SK-N-SH treated with all-trans-retinoic acid at 6 μM for 48 hours (cell line): ENCODE measurements around the gene C1orf105.

Experiments used
- ATAC-seq: fragments of 200-7000 bp; cut with Tn5 transposase; 3 replicates; pipeline ENCODE4 v1.9.1; 2020; ENCODE audit warnings: mild to moderate bottlenecking, moderate library complexity
- BACH2 ChIP-seq: fragments of 250-450 bp; sonication (Bioruptor Pico); IDR thresholded peaks from 2 replicates; pipeline ENCODE4 v1.9.0; 2021; ENCODE audit warnings: mild to moderate bottlenecking, borderline replicate concordance
- CREB5 ChIP-seq: fragments of 250-450 bp; sonication (Bioruptor Pico); IDR thresholded peaks from 2 replicates; pipeline ENCODE4 v1.5.1; 2020; ENCODE audit warnings: low read depth, mild to moderate bottlenecking, moderate library complexity
- CSDC2 ChIP-seq: fragments of 250-450 bp; sonication (Bioruptor Pico); IDR thresholded peaks from 2 replicates; pipeline ENCODE4 v1.5.0; 2020; ENCODE audit warnings: mild to moderate bottlenecking, moderate library complexity
- GLIS3 ChIP-seq: fragments of 250-450 bp; sonication (Bioruptor Pico); IDR thresholded peaks from 2 replicates; pipeline ENCODE4 v1.5.0; 2020; ENCODE audit warnings: mild to moderate bottlenecking, moderate library complexity
- ISL1 ChIP-seq: fragments of 250-450 bp; sonication (Bioruptor Pico); IDR thresholded peaks from 2 replicates; pipeline ENCODE4 v2.1.2; 2022; ENCODE audit warnings: mild to moderate bottlenecking, moderate library complexity
- PPARA ChIP-seq: fragments of 250-450 bp; sonication (Bioruptor Pico); IDR thresholded peaks from 2 replicates; pipeline ENCODE4 v1.5.0; 2020; ENCODE audit warnings: mild to moderate bottlenecking, borderline replicate concordance
- RARB ChIP-seq: fragments of 250-450 bp; sonication (Bioruptor Pico); IDR thresholded peaks from 2 replicates; pipeline ENCODE4 v1.8.0; 2021; ENCODE audit warnings: mild to moderate bottlenecking, moderate library complexity
- SNAI2 ChIP-seq: fragments of 250-450 bp; sonication (Bioruptor Pico); IDR thresholded peaks from 2 replicates; pipeline ENCODE4 v1.5.0; 2020; ENCODE audit warnings: mild to moderate bottlenecking, moderate library complexity
- TCF4 ChIP-seq: fragments of 250-450 bp; sonication (Bioruptor Pico); IDR thresholded peaks from 2 replicates; pipeline ENCODE4 v1.8.0; 2021; ENCODE audit warnings: mild to moderate bottlenecking, moderate library complexity, borderline replicate concordance
- TOX ChIP-seq: fragments of 250-450 bp; sonication (Bioruptor Pico); IDR thresholded peaks from 2 replicates; pipeline ENCODE4 v1.8.0; 2021; ENCODE audit warnings: mild to moderate bottlenecking, moderate library complexity, borderline replicate concordance
- TSHZ2 ChIP-seq: fragments of 250-450 bp; sonication (Bioruptor Pico); IDR thresholded peaks from 2 replicates; pipeline ENCODE4 v1.5.0; 2020; ENCODE audit warnings: mild to moderate bottlenecking, moderate library complexity
- ZC3H10 ChIP-seq: fragments of 250-450 bp; sonication (Bioruptor Pico); IDR thresholded peaks from 2 replicates; pipeline ENCODE4 v1.5.1; 2021; ENCODE audit warnings: mild to moderate bottlenecking, moderate library complexity
- ZFP3 ChIP-seq: fragments of 250-450 bp; sonication (Bioruptor Pico); IDR thresholded peaks from 2 replicates; pipeline ENCODE4 v1.5.0; 2020; ENCODE audit warnings: mild to moderate bottlenecking, moderate library complexity
- ZNF565 ChIP-seq: fragments of 450-650 bp; formaldehyde crosslinking; conservative IDR thresholded peaks from 2 replicates; pipeline ENCODE4 v1.5.0; 2020; ENCODE audit warnings: low read depth, mild to moderate bottlenecking, moderate library complexity
- ZNF8 ChIP-seq: fragments of 450-650 bp; formaldehyde crosslinking; IDR thresholded peaks from 2 replicates; pipeline ENCODE4 v1.5.0; 2020; ENCODE audit warnings: mild to moderate bottlenecking, moderate library complexity
- TF ChIP-seq, protein P1 (sequence below): fragments of 250-450 bp; sonication (Bioruptor Pico); IDR thresholded peaks from 2 replicates; pipeline ENCODE4 v1.8.0; 2021; ENCODE audit warnings: low read depth, mild to moderate bottlenecking, moderate library complexity, borderline replicate concordance
- TF ChIP-seq, protein P2 (sequence below): fragments of 250-450 bp; sonication (Bioruptor Pico); IDR thresholded peaks from 2 replicates; pipeline ENCODE4 v1.8.0; 2020; ENCODE audit warnings: mild to moderate bottlenecking, moderate library complexity, borderline replicate concordance
- TF ChIP-seq, protein P3 (sequence below): fragments of 250-450 bp; sonication (Bioruptor Pico); IDR thresholded peaks from 2 replicates; pipeline ENCODE4 v1.5.1; 2021; ENCODE audit warnings: mild to moderate bottlenecking, moderate library complexity

C1orf105 gene

DNA sequence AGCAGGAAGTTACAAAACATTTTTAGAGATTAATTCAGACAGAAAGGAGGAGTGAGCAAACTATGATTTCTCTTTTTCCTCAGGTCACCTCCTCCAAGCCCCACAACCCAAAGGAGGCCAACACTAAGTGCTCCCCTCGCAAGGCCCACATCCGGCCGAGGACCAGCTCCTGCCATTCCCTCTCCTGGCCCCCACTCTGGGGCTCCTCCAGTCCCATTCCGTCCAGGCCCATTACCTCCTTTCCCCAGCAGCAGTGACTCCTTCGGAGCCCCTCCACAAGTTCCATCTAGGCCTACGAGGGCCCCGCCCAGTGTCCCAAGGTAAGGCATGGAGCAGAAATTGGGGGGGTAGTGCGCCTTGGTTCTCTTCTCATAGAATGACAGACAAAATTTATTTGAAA lies 32.0 kb upstream of the C1orf105 start:
- ATAC-seq, result no peak
- TF ChIP-seq CSDC2 (no peak), TSHZ2 (CRISPR knock-in tag) (no peak)
- TF ChIP-seq, protein P1, sequence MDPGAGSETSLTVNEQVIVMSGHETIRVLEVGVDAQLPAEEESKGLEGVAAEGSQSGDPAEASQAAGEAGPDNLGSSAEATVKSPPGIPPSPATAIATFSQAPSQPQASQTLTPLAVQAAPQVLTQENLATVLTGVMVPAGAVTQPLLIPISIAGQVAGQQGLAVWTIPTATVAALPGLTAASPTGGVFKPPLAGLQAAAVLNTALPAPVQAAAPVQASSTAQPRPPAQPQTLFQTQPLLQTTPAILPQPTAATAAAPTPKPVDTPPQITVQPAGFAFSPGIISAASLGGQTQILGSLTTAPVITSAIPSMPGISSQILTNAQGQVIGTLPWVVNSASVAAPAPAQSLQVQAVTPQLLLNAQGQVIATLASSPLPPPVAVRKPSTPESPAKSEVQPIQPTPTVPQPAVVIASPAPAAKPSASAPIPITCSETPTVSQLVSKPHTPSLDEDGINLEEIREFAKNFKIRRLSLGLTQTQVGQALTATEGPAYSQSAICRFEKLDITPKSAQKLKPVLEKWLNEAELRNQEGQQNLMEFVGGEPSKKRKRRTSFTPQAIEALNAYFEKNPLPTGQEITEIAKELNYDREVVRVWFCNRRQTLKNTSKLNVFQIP (CRISPR knock-in tag), result no peak

- TF ChIP-seq ZNF565 (CRISPR knock-in tag) (no peak), CREB5 (CRISPR knock-in tag) (no peak), ZC3H10 (CRISPR knock-in tag) (no peak), RARB (CRISPR knock-in tag) (no peak), ZFP3 (no peak), BACH2 (no peak), PPARA (CRISPR knock-in tag) (no peak), SNAI2 (CRISPR knock-in tag) (no peak), ZNF8 (CRISPR knock-in tag) (no peak), TOX (CRISPR knock-in tag) (no peak), CSDC2 (no peak), GLIS3 (CRISPR knock-in tag) (no peak), TSHZ2 (CRISPR knock-in tag) (no peak), ISL1 (no peak), TCF4 (no peak)
- TF ChIP-seq, protein P2, sequence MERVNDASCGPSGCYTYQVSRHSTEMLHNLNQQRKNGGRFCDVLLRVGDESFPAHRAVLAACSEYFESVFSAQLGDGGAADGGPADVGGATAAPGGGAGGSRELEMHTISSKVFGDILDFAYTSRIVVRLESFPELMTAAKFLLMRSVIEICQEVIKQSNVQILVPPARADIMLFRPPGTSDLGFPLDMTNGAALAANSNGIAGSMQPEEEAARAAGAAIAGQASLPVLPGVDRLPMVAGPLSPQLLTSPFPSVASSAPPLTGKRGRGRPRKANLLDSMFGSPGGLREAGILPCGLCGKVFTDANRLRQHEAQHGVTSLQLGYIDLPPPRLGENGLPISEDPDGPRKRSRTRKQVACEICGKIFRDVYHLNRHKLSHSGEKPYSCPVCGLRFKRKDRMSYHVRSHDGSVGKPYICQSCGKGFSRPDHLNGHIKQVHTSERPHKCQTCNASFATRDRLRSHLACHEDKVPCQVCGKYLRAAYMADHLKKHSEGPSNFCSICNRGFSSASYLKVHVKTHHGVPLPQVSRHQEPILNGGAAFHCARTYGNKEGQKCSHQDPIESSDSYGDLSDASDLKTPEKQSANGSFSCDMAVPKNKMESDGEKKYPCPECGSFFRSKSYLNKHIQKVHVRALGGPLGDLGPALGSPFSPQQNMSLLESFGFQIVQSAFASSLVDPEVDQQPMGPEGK (CRISPR knock-in tag), result no peak
- TF ChIP-seq, protein P3, sequence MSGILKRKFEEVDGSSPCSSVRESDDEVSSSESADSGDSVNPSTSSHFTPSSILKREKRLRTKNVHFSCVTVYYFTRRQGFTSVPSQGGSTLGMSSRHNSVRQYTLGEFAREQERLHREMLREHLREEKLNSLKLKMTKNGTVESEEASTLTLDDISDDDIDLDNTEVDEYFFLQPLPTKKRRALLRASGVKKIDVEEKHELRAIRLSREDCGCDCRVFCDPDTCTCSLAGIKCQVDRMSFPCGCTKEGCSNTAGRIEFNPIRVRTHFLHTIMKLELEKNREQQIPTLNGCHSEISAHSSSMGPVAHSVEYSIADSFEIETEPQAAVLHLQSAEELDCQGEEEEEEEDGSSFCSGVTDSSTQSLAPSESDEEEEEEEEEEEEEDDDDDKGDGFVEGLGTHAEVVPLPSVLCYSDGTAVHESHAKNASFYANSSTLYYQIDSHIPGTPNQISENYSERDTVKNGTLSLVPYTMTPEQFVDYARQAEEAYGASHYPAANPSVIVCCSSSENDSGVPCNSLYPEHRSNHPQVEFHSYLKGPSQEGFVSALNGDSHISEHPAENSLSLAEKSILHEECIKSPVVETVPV, result no peak
- TF ChIP-seq, protein P1 (CRISPR knock-in tag), result no peak
- TF ChIP-seq, all 23 proteins: peak for 0
- ATAC-seq, result no peak
These were observed 30.2 kb upstream of the C1orf105 start for GRCh38 chr1:172390301-172390682.
